Mucosa of descending colon (tissue), 3 donors: ENCODE data around the gene APBB1. TPM values are rescaled to one million over a fixed set of nuclear protein-coding genes. Genes with fewer than 3 reads are reported as not detected.

ENCODE experiments used
- ATAC-seq: fragments of 200-7000 bp; cut with Tn5 transposase; one replicate; pipeline ENCODE4 v1.9.1; 2020; ENCODE audit warnings: mild to moderate bottlenecking, moderate library complexity
- DNase-seq, 3 donors: peaks; one replicate each; pipeline ENCODE4 v3.0.0-alpha.2; 2020
- H3K36me3 ChIP-seq: fragments of 200-600 bp; one replicate; pipeline ENCODE4 v1.8.0; 2021; ENCODE audit warnings: low read depth, mild to moderate bottlenecking
- H3K4me1 ChIP-seq: fragments of 200-600 bp; one replicate; pipeline ENCODE4 v1.8.0; 2021; ENCODE audit warnings: low read depth, mild to moderate bottlenecking
- H3K4me3 ChIP-seq: fragments of 200-600 bp; one replicate; pipeline ENCODE4 v1.8.0; 2021; ENCODE audit warnings: mild to moderate bottlenecking
- H3K9me3 ChIP-seq: fragments of 200-600 bp; one replicate; pipeline ENCODE4 v1.8.0; 2021; ENCODE audit warnings: mild to moderate bottlenecking
- intact Hi-C, 2 donors: fragments of 100-400 bp; cut with DNase I in 1 of 2; cut with micrococcal nuclease in 1 of 2; formaldehyde crosslinking; loops; one replicate each; pipeline versions ENCODE4 v1.11.0 to v1.11.1; 2022; cut with DNase I, micrococcal nuclease
- total RNA-seq, 3 donors: library from RNA; stranded (reverse); fragmentation: NEBNext Ultra II Directional in 2 of 3; extraction: Animal tissue kit (Norgen Biotek cat#: 25700) in 2 of 3; gene quantifications; one replicate each; pipeline versions ENCODE4 v1.2.1 to v1.2.4, GENCODE V29; 2021 to 2023
- TF ChIP-seq, protein P1 (sequence below): fragments of 200-600 bp; IDR thresholded peaks from one replicate; pipeline ENCODE4 v1.8.0; 2022; ENCODE audit warnings: antibody characterized with exemption, mild to moderate bottlenecking
- donor health status: DM: no; HTN: no; CAD: no; lungs with moderate emphysema.
- donor health status: DM: no; HTN: no; CAD: no.
- donor health status: DM: no; HTN: yes; CAD: no.

The APBB1 gene
- total RNA-seq, 3 donors from 2014 or later, result 5.2 to 64.7 (median 8.3) TPM

DNA sequence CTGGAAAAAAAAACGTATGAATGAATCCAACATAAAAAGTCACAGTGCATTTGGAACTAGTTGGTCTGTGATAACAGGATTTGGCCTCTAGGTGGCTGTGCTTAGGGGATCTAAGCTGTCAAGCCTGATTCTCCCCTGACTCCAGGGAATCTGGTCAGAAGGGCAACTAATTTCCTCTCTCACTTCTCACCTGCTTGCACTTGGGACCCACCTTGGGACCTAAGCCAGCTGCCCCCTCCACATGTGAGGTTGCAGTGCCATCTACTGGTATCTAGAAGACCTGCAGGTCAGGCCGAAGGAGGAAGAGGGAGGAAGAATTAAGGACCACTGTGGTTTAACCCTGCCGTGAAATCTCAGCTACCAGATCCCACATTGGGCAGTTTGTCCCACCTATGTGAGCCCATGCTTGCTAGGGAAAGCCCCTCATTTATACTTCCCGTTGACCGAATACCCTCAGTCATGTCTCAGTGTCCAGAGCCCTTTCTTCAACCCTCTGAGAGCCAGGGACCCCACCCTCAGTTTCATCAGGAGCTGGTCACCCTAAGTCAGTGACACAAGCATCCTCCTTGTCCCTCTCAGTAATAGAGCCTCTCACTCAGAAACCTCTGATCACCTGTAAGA, 65.4 kb downstream of the APBB1 start:
- Histone ChIP-seq H3K4me1 (no peaks in the 10 kb centered on the region), H3K36me3 (no peaks in the 10 kb centered on the region), H3K4me3 (no peak overlapping the region), H3K9me3 (no peaks in the 10 kb centered on the region)
- DNase-seq (peak in 2 of 3 donors; percentile 65 to 69), ATAC-seq (peak; percentile 93)
- intact Hi-C loops, result loop anchor here in 1 of 2 donors (10.0 kb wide), 1 partner anchor 329 kb away; no protein-coding TSS in a partner anchor
- TF ChIP-seq, protein P1, sequence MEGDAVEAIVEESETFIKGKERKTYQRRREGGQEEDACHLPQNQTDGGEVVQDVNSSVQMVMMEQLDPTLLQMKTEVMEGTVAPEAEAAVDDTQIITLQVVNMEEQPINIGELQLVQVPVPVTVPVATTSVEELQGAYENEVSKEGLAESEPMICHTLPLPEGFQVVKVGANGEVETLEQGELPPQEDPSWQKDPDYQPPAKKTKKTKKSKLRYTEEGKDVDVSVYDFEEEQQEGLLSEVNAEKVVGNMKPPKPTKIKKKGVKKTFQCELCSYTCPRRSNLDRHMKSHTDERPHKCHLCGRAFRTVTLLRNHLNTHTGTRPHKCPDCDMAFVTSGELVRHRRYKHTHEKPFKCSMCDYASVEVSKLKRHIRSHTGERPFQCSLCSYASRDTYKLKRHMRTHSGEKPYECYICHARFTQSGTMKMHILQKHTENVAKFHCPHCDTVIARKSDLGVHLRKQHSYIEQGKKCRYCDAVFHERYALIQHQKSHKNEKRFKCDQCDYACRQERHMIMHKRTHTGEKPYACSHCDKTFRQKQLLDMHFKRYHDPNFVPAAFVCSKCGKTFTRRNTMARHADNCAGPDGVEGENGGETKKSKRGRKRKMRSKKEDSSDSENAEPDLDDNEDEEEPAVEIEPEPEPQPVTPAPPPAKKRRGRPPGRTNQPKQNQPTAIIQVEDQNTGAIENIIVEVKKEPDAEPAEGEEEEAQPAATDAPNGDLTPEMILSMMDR, result peak; percentile 84

DNA sequence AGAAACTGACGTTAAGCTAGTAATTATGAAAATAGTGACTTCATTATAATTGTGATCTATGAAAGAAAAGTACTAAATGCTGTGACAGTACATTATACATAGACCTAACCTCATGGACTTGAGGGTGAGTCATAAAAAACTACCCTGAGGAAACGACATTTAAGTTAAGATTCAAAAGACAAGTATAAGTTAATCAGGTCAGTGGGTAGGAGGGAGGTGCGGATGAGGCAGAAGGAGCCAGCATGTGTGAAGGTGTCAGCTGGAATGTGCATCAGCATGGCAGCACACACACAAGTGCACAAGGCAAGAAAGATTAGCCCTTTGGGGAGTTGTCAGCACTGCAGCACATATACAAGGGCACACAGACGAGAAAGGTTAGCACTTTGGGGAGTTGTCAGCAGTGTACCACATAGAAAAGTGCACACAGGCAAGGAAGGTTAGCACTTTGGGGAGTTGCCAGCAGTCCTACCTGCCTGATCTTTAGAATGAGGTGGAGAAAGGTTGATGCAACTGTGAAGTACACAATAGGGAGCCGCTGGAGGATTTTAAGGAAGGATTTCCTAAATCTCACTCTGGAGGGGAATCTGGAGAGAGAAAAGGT, 67.0 kb downstream of the APBB1 start:
- ATAC-seq, result no peak
- TF ChIP-seq, protein P1, result no peak
- intact Hi-C loops, result loop anchor here in 1 of 2 donors (10.0 kb wide), 1 partner anchor 327 kb away; no protein-coding TSS in a partner anchor

DNA sequence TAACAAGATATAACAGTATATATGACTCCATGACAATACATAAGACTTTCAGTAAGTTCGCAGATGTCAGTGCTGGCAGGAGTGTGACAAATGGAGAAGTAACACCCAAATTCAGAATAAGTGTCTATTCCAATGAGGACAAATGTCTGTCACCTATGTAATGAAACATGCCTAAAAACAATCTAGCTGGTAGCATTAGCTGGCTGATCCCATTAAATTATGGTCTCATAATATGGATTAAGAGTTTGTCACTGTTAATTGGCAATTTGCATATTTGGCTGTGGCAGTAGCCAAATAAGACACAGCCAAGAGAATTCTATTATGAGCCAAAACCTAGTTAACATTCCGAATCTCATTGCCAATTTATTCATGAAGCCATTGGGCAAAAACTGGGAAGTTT, 68.4 kb downstream of the APBB1 start:
- Histone ChIP-seq H3K4me1 (no peaks in the 10 kb centered on the region), H3K9me3 (no peaks in the 10 kb centered on the region), H3K36me3 (no peaks in the 10 kb centered on the region), H3K4me3 (no peak overlapping the region)
- DNase-seq (no peak), ATAC-seq (no peak)
- intact Hi-C loops, result loop anchor here in 1 of 2 donors (10.0 kb wide), 1 partner anchor 326 kb away; no protein-coding TSS in a partner anchor
- TF ChIP-seq, protein P1, result no peak

More for the DNA sequence above, 67.0 kb downstream of the APBB1 start:
- no peak for DNase-seq
- Histone ChIP-seq H3K4me1 (no peaks in the 10 kb centered on the region), H3K36me3 (no peaks in the 10 kb centered on the region), H3K4me3 (no peak overlapping the region), H3K9me3 (no peaks in the 10 kb centered on the region)

DNA sequence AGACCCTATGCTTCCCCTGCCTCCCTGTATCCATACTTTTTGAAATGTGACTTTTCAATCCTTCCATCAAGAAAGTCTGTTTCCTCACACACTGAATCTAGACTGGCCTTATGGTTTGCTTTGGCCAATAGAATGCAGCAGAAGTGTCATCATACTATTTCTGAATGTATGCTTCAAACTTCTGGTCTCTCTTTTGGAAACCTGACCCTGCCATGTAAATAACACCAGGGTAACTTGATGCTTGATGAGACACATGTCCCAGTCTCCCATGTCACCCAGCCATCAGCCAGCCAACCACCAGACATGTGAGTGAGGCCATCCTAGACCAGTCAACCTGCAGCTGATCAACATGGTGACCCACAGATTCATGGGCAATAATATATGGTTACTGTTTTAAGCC, 68.9 kb downstream of the APBB1 start:
- DNase-seq (no peak), ATAC-seq (no peak)
- no peak overlapping the region for H3K4me3 ChIP-seq
- H3K4me1 ChIP-seq, result no peaks in the 10 kb centered on the region
- intact Hi-C loops, result loop anchor here in 1 of 2 donors (10.0 kb wide), 1 partner anchor 325 kb away; no protein-coding TSS in a partner anchor
- H3K36me3 ChIP-seq, result no peaks in the 10 kb centered on the region
- TF ChIP-seq, protein P1, result no peak
- no peaks in the 10 kb centered on the region for H3K9me3 ChIP-seq

DNA sequence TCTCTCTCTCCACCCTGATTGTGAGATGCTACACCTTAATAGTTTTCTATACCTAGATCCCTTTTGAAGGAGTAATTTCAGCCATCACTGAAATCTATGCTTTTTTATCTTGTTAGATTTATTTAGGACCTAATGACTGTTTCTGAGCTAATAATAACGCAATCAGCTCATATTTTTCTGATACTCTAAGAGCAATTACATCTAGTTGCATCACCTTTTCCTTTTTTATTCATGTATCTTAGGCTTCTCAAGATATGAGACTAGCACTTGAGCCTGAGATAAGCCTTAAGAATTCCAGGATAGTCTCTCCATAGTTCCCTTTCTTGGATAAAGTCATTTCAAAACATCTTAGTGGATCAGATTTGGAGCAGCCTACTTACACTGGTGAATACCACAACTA, 73.5 kb downstream of the APBB1 start:
- Histone ChIP-seq H3K4me1 (no peaks in the 10 kb centered on the region), H3K36me3 (no peaks in the 10 kb centered on the region), H3K4me3 (no peak overlapping the region), H3K9me3 (no peaks in the 10 kb centered on the region)
- ATAC-seq (no peak), DNase-seq (no peak)
- TF ChIP-seq, protein P1, result no peak
- intact Hi-C loops, result no loop called here

Other genes with a start within 250 kb of the APBB1 start
- gene OR52B2, start 248.8 kb downstream of the APBB1 start, total RNA-seq, result not detected
- not detected for gene OR52W1, start 219.9 kb downstream of the APBB1 start, total RNA-seq
- not detected for gene C11orf42, start 213.5 kb downstream of the APBB1 start, total RNA-seq
- gene FHIP1B, start 184.5 kb downstream of the APBB1 start, total RNA-seq, result 100 to 1,000 TPM in 1 of 3 donors, 10 to 100 TPM in 2; 78.0 to 195 (median 92.1) TPM
- under 1 TPM in 2 of 3 donors, not detected in 1; 0.20 to 0.22 TPM for gene CNGA4, start 180.0 kb downstream of the APBB1 start, total RNA-seq
- under 1 TPM in 1 of 3 donors, not detected in 2; 0.60 TPM for gene CCKBR, start 159.3 kb downstream of the APBB1 start, total RNA-seq
- gene CAVIN3, start 98.6 kb downstream of the APBB1 start, total RNA-seq, result 10 to 100 TPM in 2 of 3 donors, 1 to 10 TPM in 1; 4.6 to 21.3 (median 20.7) TPM
- 10 to 100 TPM; 45.3 to 86.6 (median 62.0) TPM for gene SMPD1, start 28.6 kb downstream of the APBB1 start, total RNA-seq
- gene HPX, start 21.9 kb upstream of the APBB1 start, total RNA-seq, result 1 to 10 TPM; 2.0 to 7.0 (median 2.3) TPM
- 10 to 100 TPM; 28.0 to 57.8 (median 48.4) TPM for gene TRIM3, start 54.8 kb upstream of the APBB1 start, total RNA-seq
- gene ARFIP2, start 62.2 kb upstream of the APBB1 start, total RNA-seq, result 10 to 100 TPM; 52.7 to 85.0 (median 76.6) TPM
- gene TIMM10B, start 62.4 kb upstream of the APBB1 start, total RNA-seq, result 10 to 100 TPM; 36.9 to 42.4 (median 41.0) TPM
- 10 to 100 TPM; 12.9 to 17.7 (median 15.5) TPM for gene DNHD1, start 78.2 kb upstream of the APBB1 start, total RNA-seq
- 10 to 100 TPM; 20.5 to 33.7 (median 20.7) TPM for gene RRP8, start 184.5 kb upstream of the APBB1 start, total RNA-seq
- 100 to 1,000 TPM; 113 to 323 (median 115) TPM for gene ILK, start 184.7 kb upstream of the APBB1 start, total RNA-seq
- gene TAF10, start 193.1 kb upstream of the APBB1 start, total RNA-seq, result 100 to 1,000 TPM in 2 of 3 donors, 10 to 100 TPM in 1; 84.0 to 135 (median 115) TPM
- gene TPP1, start 200.3 kb upstream of the APBB1 start, total RNA-seq, result 100 to 1,000 TPM in 1 of 3 donors, 10 to 100 TPM in 2; 86.4 to 116 (median 93.8) TPM
- 10 to 100 TPM in 1 of 3 donors, 1 to 10 TPM in 2; 3.5 to 38.8 (median 6.0) TPM for gene DCHS1, start 236.7 kb upstream of the APBB1 start, total RNA-seq